ENCODE measurements around the gene ATR. TPM values are rescaled to one million over a fixed set of nuclear protein-coding genes. Genes with fewer than 3 reads are reported as not detected.

The ATR gene
- total and polyA plus RNA-seq, 7 donors = 3.7 to 11.1 (median 7.5) TPM

DNA sequence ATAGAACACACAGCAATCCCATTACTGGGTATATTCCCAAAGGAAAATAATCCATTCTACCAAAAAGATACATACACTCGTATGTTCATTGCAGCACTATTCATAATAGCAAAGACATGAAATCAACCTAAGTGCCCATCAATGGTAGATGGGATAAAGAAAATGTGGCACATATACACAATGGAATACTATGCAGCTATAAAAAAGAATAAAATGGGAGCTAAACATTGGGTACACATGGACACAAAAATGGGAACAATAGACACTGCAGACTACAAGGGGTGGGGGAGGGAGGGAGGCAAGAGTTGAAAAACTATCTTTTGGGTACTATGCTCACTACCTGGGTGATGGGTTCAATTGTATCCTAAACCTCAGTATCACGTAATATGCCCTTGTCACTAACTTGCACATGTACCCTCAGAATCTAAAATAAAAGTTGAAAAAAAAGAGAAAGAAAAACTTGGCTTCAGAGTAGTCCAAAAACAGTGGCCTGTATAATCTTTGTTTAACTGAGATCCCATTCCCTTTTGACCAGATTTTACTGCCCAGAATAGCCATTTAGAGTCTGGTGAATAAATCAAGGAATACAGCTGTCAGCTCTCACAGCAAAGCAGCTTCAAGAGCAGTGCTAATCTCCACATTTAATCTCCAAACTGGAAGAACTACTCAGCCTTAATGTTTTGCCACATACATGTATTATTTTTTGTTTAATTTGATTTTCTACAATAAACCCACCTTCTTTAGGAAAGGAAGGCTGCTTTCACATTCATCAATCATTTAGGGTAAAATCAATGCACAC, 76.1 kb downstream of the ATR start:
- peaks cover 0 to 36% of the 10 kb centered on the region in 2 donors for H3K36me3 ChIP-seq (ENCODE audit: insufficient read depth in 1 of 2, low read depth in 1 of 2)
- TF ChIP-seq, protein P1, sequence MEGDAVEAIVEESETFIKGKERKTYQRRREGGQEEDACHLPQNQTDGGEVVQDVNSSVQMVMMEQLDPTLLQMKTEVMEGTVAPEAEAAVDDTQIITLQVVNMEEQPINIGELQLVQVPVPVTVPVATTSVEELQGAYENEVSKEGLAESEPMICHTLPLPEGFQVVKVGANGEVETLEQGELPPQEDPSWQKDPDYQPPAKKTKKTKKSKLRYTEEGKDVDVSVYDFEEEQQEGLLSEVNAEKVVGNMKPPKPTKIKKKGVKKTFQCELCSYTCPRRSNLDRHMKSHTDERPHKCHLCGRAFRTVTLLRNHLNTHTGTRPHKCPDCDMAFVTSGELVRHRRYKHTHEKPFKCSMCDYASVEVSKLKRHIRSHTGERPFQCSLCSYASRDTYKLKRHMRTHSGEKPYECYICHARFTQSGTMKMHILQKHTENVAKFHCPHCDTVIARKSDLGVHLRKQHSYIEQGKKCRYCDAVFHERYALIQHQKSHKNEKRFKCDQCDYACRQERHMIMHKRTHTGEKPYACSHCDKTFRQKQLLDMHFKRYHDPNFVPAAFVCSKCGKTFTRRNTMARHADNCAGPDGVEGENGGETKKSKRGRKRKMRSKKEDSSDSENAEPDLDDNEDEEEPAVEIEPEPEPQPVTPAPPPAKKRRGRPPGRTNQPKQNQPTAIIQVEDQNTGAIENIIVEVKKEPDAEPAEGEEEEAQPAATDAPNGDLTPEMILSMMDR (IDR thresholded peaks at IDR 0.05) = no peak
- intact Hi-C loops (cut with DNase I) = no loop called here
- H3K27ac ChIP-seq = peak overlapping the region; percentile 74
- H3K4me1 ChIP-seq = peaks cover 12% of the 10 kb centered on the region
- H3K27me3 ChIP-seq (ENCODE audit: insufficient read depth in 3 of 3, low read length in 2 of 3) = no peaks in the 10 kb centered on the region
- WGBS, 3 donors = 94 to 97% (median 96%) methylated on average over 2 of the region's 2 CpGs
- H3K4me3 ChIP-seq = no peak overlapping the region
- DNase-seq (no peak), ATAC-seq (no peak)
- no peaks in the 10 kb centered on the region for H3K9me3 ChIP-seq

DNA sequence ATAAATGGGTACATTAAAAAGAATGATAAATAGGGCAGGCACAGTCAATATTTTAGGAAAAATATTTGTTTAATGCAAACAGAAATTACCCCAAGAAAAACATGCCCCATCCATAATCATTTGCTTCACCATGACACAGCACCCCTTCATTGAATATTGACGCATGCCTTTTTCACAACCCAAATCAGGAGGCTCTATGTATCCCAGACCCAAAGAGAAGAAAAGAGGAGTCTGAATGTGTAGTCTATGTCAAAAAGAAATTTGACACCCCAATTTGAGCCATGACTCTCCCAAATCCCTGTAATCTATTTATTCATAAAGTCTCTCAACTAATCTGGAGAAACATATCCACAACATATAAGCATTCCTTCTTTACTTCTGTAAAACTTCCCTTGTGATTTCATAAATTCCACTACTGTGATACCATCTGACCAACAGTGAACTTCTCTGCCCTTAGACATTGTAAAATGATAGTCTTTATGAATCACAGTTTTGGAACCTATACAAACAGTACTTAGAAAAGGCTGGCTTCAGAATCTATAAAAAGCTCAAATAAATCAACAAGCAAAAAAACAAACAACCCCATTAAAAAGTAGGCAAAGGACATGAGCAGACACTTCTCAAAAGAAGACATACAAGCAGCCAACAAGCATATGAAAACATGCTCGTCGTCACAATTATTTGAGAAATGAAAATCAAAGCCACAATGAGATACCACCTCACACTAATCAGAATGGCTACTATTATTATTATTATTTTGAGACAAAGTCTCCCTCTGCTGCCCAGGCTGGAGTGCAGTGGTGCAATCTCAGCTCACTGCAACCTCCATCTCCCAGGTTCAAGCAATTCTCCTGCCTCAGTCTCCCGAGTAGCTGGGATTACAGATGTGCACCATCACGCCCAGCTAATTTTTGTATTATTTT, 77.3 kb downstream of the ATR start:
- no peaks in the 10 kb centered on the region for H3K9me3 ChIP-seq
- H3K27me3 ChIP-seq (ENCODE audit: insufficient read depth in 3 of 3, low read length in 2 of 3) = no peaks in the 10 kb centered on the region
- DNase-seq = no peak
- TF ChIP-seq, protein P1 (IDR thresholded peaks at IDR 0.05) = no peak
- ATAC-seq = peak; percentile 83 to 96 (median 92)
- H3K4me1 ChIP-seq = peaks cover 12% of the 10 kb centered on the region
- peak overlapping the region; percentile 74 for H3K27ac ChIP-seq
- WGBS, 3 donors = 62 to 74% (median 68%) methylated on average over 5 of the region's 5 CpGs
- peaks cover 0 to 37% of the 10 kb centered on the region in 2 donors for H3K36me3 ChIP-seq (ENCODE audit: insufficient read depth in 1 of 2, low read depth in 1 of 2)
- intact Hi-C loops (cut with DNase I) = no loop called here
- H3K4me3 ChIP-seq = peak overlapping the region; percentile 11

DNA sequence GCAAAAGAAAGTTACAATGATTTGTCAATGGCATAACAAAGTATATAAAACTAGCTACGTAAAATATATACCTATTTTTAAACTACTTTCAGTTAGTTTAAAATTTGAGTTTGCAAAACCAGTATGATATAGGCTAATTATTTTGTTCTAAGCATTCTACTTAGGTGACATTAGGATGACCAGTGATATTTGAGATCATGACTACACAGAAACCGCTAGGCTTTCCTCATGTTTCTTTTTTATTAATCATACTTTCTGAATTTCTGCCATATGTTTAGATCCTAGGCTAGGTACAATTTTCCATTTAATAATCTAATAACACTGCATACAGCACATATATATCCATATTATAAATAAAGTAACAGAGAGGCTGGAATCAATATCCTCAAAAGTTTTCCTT, 78.3 kb downstream of the ATR start:
- Histone ChIP-seq H3K36me3 (ENCODE audit: insufficient read depth in 1 of 2, low read depth in 1 of 2) (peaks cover 0 to 36% of the 10 kb centered on the region in 2 donors), H3K27me3 (ENCODE audit: insufficient read depth in 3 of 3, low read length in 2 of 3) (no peaks in the 10 kb centered on the region), H3K9me3 (no peaks in the 10 kb centered on the region), H3K4me3 (no peak overlapping the region), H3K4me1 (peaks cover 12% of the 10 kb centered on the region), H3K27ac (peak overlapping the region; percentile 74)
- ATAC-seq (peak; percentile 46 to 68 (median 56)), DNase-seq (no peak)
- TF ChIP-seq, protein P1 (IDR thresholded peaks at IDR 0.05) = no peak
- intact Hi-C loops (cut with DNase I) = no loop called here
- 53 to 57% (median 54%) methylated on average over 2 of the region's 2 CpGs for WGBS, 3 donors

- intact Hi-C loops (cut with DNase I) = loop anchor here in 1 of 2 donors (5.0 kb wide), 1 partner anchor 46 kb away; no protein-coding TSS in a partner anchor
- TF ChIP-seq, protein P1 (IDR thresholded peaks at IDR 0.05) = no peak
- DNase-seq (no peak), ATAC-seq (no peak)
- Histone ChIP-seq H3K9me3 (no peaks in the 10 kb centered on the region), H3K36me3 (ENCODE audit: insufficient read depth in 1 of 2, low read depth in 1 of 2) (peaks cover 0 to 42% of the 10 kb centered on the region in 2 donors), H3K4me1 (peaks cover 12% of the 10 kb centered on the region), H3K27me3 (ENCODE audit: insufficient read depth in 3 of 3, low read length in 2 of 3) (no peaks in the 10 kb centered on the region), H3K27ac (no peak overlapping the region), H3K4me3 (no peak overlapping the region)
- 19 to 39% (median 36%) methylated on average over 2 of the region's 2 CpGs for WGBS, 3 donors
These were observed 79.9 kb downstream of the ATR start for GRCh38 chr3:142498397-142499180.
